HG03439 (cell line): Measurements from ENCODE around the gene SYNM.
"Not testable (repeated sequence)": the region's sequence is repeated elsewhere in the genome, so short reads cannot be mapped to it uniquely, and the experiment has no call there.

Experiments used
- ATAC-seq: cut with Tn5 transposase; IDR thresholded peaks from one replicate; pipeline ENCODE4 v1.9.1; 2021; ENCODE audit warnings: mild to moderate bottlenecking, moderate library complexity; ENCODE audit not compliant: unreplicated experiment

The SYNM gene

GRCh38 chr15:99103279-99103678 lies 1.6 kb upstream of the SYNM start:
- no peak for ATAC-seq

GRCh38 chr15:99105514-99106341 lies 848 bp downstream of the SYNM start:
- ATAC-seq = peak; percentile 36

GRCh38 chr15:99106417-99107220 lies 1.7 kb downstream of the SYNM start:
- no peak for ATAC-seq

GRCh38 chr15:99108993-99109392 lies 4.1 kb downstream of the SYNM start:
- ATAC-seq = no peak

- ATAC-seq = no peak
Observed at GRCh38 chr15:99109555-99110021, 4.7 kb downstream of the SYNM start.

GRCh38 chr15:99110093-99110492 lies 5.2 kb downstream of the SYNM start:
- no peak for ATAC-seq

- no peak for ATAC-seq
Observed at GRCh38 chr15:99110581-99111320, 5.9 kb downstream of the SYNM start.

- ATAC-seq = not testable (repeated sequence)
Observed at GRCh38 chr15:99111641-99112040, 6.8 kb downstream of the SYNM start.

- ATAC-seq = no peak
Observed at GRCh38 chr15:99113547-99114271, 8.8 kb downstream of the SYNM start.

GRCh38 chr15:99114511-99115299 lies 9.8 kb downstream of the SYNM start:
- no peak for ATAC-seq

GRCh38 chr15:99115300-99116215 lies 10.7 kb downstream of the SYNM start:
- ATAC-seq = no peak

GRCh38 chr15:99117111-99117510 lies 12.2 kb downstream of the SYNM start:
- no peak for ATAC-seq

GRCh38 chr15:99117563-99118257 lies 12.8 kb downstream of the SYNM start:
- ATAC-seq = no peak

- ATAC-seq = no peak
Observed at GRCh38 chr15:99118258-99118632, 13.4 kb downstream of the SYNM start.

- no peak for ATAC-seq
Observed at GRCh38 chr15:99118801-99119546, 14.1 kb downstream of the SYNM start.

GRCh38 chr15:99120050-99120777 lies 15.3 kb downstream of the SYNM start:
- ATAC-seq = no peak

GRCh38 chr15:99121207-99121606 lies 16.3 kb downstream of the SYNM start:
- no peak for ATAC-seq
